HG03103 (cell line): ENCODE data around the gene SPA17.

Experiments used
- ATAC-seq: cut with Tn5 transposase; IDR thresholded peaks from one replicate; pipeline ENCODE4 v1.9.1; 2021; ENCODE audit warnings: low read depth; ENCODE audit not compliant: unreplicated experiment

Gene SPA17

DNA sequence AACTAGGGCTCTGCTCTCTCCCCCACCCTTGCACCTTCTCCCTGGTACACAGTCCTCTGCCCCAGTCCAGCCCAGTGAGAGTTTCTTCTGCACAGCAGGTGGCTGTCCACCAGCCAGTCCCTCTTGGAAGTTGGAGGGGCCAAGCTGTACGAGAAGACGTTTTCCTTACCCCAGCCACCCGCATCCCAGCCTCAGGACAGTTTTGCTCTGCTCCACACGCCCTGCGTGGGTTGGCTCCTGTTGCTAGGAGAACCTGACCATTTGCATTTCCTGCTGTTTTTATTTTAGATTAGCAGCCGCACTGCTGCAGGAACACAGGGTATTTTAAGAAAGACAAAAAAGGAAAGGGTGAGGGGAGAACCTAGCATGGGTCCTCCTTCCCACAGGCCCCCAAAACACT, 48.5 kb downstream of the SPA17 start:
- ATAC-seq, result no peak

DNA sequence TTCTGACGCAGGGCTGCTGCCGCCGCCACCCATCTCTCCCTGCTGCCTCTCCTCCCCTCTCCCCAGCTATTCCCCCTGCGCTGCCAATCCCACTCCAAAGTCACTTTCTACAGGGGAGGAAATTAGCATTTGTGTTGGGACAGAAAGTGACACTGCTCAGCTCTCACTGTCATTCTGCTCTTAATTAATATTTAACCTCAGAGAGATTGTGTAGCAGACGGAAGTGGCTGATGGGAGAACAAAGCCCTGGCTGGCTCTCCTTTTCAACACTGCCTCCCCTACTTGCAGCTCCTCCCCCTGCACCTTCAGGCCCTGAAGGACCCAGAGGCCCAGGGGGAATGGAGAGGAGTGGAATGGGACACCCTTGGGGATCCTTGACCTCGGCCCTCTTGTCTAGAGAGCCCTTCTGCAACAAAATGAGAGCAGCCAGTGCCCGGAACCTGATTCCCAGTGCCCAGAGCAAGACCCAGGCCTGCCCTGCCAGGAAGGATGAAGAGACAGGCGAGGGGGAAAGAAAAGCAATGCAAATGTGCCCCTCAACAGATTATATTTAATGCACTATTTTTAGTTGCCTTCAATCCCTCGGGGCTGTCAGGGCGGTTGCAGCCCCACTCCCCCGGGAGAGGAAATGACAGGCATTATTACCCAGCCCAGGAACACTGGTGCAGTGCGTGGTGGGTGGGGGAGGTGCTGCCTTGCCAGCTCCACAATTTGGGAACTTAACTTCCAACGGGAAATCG, 51.4 kb downstream of the SPA17 start:
- ATAC-seq, result peak; percentile 78

DNA sequence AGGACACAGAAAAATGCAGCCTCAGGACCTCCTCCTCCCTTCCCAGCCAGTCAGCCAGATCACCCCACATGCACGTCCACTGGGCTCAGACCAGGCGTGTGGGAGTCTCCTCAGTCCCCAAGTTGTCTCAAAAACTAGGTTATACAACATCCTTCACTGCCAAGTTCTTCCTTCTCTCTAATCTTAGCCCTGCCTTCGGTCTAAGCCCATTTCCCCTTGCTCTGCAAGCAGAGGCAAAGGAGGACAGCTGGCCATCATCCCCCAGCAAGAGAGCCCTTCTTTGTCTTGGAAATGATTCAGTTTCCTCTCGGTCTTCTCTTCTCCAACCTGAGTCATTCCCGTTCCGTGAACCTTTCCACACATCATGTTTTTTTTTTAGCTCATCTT, 52.0 kb downstream of the SPA17 start:
- ATAC-seq, result no peak

- ATAC-seq, result no peak
Measured at GRCh38 chr11:124727474-124727873, 53.8 kb downstream of the SPA17 start.

DNA sequence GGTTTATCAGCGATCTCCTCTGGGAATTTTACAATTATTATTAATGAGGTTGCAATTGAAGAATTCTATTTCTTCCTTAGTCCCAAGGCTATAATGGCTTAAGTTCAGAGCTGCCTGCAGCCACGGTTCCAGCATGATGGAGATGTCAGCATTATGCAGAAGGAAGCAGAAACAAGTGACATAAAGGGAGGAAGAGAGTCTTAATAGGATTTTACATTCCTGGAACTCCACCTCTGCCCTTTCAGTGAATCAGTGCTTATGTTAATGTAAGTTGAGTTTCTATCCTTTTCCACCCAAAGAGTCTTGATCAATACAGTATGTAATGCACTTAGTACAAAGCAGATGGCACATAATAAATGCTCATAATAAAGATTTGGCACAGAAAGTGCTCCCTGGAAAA, 54.4 kb downstream of the SPA17 start:
- ATAC-seq, result no peak

DNA sequence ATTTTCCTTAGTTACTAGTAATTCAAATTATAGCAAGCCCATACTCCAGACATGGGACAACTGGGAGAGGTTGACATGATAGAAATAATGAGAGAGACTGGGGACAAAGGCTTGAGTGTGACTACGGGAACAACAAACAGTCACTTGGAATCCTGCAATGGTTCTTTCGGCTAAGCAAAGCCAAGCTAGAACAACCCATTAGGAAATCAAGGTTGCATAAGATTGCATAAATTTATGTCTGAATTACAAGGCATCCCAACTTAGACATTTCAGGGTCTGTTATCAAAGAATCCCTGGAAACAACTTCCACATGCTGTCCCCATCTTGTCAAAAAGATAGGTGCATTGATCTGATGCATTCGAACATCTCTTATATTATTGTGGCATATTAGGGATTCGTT, 55.9 kb downstream of the SPA17 start:
- no peak for ATAC-seq

DNA sequence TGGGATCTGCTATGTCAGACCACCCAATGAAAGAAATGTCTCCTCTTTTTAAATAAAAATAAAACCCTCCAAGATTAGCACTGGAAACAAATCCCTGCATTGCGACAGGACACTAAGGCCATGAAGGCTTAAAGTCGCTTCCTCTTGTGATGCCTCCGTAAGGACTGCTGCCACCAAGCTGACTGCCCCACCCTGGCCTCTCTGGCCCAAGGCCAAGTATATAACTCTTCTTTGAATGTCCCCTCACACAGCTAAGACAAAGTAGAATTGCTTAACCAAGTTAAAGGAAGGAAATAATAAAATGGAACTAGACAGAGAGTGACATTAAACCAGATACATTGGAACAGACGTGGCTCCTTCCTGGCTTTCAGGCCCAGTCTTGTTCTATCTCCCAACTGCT, 58.5 kb downstream of the SPA17 start:
- no peak for ATAC-seq

GRCh38 chr11:124736736-124737135, 63.0 kb downstream of the SPA17 start:
- no peak for ATAC-seq

DNA sequence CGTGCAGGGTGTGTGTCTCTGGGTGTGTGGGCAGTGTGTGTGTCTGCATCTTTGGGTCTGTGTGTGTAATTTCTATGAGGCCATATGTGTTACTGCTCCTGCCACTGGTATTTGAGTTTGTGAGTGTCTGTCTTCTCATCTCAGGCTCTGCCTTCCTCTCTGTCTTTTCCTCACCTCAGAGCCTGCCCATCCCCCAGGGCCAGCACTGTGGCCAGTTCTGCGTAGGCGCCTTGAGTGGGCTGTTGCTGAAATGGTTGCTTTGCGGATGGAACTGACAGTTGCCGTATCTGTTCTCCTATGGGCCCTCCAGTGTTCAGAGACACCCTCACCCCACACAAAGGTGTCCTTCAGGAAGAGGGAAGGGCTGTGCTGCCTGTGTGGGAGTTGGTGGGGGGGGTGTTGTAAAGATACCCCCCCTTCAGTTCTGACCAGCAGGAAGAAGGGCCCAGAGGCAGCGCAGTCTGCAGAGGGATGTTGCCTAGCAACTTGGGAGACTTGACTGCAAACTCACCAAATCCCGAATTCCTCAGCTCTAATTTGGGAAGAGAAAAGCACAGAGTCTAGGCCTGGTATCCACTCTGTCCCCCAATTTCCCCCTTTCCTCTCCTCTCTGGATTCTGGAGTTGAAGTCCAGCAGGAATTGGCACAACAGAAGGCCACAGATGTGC, 64.1 kb downstream of the SPA17 start:
- no peak for ATAC-seq

DNA sequence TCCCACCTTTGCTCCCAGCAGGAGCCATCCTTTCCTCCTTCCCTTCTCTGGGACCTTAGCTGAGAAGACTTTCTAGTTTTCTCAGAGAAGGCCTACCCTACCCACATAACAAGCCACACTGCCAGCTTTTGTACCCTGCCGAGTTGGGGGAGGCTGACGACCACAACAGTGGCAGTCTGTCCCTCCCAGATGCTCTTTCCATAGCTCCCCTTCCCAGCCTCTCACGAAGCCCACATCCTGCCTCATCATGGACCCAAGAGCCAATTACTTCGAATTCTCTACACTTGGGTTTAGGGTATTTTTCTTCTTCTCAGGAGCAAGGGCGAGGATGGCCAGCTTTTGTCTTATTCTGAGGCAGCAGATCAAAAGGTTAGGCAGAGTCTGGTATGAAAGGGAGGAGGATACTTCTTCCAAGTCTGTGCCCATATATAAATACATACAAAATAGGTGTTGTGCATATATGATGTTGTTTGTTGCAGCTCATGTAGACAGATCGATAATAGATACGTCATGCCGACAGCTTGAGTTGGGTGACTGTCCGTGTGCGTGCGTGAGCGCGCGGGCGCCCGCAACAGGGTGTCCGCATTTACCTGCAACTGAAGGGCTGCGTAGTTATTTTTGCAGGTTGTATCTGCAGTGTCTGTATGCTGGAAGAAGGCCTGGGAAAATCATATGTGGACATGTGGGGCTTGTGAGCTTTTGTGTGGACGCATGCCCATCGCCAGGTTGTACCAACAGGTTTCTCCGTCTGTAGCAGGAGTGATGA, 65.2 kb downstream of the SPA17 start:
- ATAC-seq, result no peak

GRCh38 chr11:124739479-124740276, 66.0 kb downstream of the SPA17 start, which contains the start of gene NRGN:
Gene NRGN, plus strand, starts transcription at chr11:124739942. Its CDS starts 143 bp downstream, at chr11:124740085.
- ATAC-seq, result peak; percentile 98

- ATAC-seq, result peak; percentile 42
Measured at GRCh38 chr11:124740277-124740882, 66.7 kb downstream of the SPA17 start.

GRCh38 chr11:124742555-124742954, 68.9 kb downstream of the SPA17 start:
- ATAC-seq, result no peak

DNA sequence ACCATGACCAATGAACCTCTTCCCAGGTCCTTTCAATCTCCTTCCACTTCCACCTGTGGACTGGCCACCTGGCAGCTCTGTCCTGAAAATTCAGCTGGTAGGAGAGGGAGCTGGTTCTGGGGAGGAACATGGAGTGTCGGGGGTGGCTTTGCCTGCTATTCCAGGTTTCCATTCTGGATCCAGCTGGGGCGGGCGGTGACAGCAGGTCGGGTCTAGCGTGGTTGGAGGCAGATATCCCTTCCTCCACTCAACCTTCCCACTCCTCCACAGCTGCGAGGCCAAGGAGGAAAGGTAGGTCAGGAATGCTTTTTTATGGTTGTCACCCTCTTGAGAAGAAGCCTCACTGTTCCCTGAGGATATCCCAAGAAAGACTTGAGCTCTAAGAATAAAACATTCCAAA, 69.3 kb downstream of the SPA17 start:
- no peak for ATAC-seq

DNA sequence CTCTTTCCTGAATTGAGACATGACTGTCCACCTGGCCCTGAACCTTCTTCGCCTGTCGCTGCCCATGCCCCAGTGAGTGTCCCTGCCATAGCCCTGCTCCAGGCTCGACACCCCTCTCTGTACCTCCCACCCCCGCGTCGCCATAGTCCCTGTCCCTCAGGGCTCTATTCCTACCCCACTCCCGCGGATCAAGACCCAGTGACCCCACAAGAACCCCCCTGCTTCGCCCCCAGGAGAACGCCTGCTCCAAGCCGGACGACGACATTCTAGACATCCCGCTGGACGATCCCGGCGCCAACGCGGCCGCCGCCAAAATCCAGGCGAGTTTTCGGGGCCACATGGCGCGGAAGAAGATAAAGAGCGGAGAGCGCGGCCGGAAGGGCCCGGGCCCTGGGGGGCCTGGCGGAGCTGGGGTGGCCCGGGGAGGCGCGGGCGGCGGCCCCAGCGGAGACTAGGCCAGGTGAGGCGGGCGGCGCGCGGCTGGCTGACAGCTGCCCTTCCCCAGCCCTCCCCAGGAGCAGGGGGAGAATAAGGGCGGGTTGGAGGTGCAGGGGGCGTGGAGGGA, 71.6 kb downstream of the SPA17 start:
- no peak for ATAC-seq

DNA sequence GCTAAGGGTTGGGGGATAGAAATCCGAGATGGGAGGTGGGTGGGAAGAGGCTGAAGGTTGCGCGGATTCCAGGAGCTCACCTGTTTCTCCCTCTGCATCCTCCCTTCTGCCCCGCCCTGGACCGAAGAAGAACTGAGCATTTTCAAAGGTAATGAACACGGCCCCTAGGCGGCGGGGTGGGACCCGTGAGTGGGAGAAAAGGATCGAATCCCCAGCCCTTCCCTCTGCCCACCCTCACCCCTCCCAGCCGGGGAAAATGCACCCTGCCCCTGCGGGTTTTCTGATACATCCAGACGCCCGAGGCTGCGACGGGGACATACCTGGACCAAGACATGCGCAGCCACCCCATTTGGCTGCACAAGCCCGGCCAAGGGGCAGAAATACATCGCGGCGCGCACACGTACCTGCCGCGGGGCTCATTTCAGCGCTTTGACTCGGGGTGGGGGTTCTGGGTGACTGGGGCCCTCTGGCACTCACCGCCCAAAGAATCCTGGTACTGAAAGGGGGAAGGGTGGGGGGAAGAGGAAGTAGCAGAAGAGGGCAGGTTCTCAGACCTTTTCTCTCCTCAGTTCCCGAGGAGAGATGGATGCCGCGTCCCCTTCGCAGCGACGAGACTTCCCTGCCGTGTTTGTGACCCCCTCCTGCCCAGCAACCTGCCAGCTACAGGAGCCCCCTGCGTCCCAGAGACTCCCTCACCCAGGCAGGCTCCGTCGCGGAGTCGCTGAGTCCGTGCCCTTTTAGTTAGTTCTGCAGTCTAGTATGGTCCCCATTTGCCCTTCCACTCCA, 72.3 kb downstream of the SPA17 start:
- peak; percentile 18 for ATAC-seq

DNA sequence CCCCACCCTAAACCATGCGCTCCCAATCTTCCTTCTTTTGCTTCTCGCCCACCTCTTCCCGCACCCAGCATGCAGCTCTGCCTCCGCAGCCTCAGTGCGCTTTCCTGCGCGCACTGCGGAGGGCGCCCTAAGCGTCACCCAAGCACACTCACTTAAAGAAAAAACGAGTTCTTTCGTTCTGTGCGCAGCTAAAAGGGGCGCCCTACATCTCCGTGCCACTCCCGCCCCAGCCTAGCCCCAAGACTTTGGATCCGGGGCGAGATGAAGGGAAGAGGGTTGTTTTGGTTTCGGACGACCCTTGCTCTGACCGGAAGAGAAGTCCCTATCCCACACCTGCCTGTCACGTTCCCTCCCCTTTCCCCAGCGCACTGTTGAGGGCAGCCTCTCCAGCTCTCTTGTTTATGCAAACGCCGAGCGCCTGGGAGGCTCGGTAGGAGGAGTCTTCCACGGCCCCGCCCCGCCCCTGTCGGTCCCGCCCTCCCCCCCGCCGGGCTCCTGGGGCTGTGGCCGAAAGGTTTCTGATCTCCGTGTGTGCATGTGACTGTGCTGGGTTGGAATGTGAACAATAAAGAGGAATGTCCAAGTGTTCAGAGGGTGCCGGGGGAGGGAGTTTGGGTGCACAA, 73.0 kb downstream of the SPA17 start:
- ATAC-seq, result peak; percentile 89
